HepG2 (cell line): ENCODE data around the gene HBS1L. TPM values are rescaled to one million over a fixed set of nuclear protein-coding genes. Genes with fewer than 3 reads are reported as not detected.

Source experiments
- ATAC-seq: fragments of 200-7000 bp; cut with Tn5 transposase; 3 replicates; pipeline ENCODE4 v1.9.1; 2020; ENCODE audit warnings: mild to moderate bottlenecking, moderate library complexity
- BruUV-seq: library from RNA; stranded (reverse); fragments of 400-500 nt; replicated peaks from 2 replicates; lab custom pipeline; 2021; lab: Mats Ljungman, UMichigan
- CTCF ChIA-PET: fragments of 300-600 bp; formaldehyde crosslinking; extraction: SDS; loops from one replicate; lab custom pipeline; 2021; ENCODE audit warnings: low total read pairs, inconsistent platforms, low intra/inter-chr PET ratio; lab: Yijun Ruan, JAX
- POLR2A ChIA-PET: fragments of 350-600 bp; sonication (Branson Sonifier 250); formaldehyde crosslinking; loops from one replicate; lab custom pipeline; 2020; ENCODE audit warnings: antibody characterized with exemption, inconsistent platforms; lab: Yijun Ruan, JAX
- DNase-seq: peaks from one replicate; pipeline ENCODE4 v3.0.0-alpha.2; 2015; ENCODE audit warnings: low spot score
- FAIRE-seq: peaks from 3 replicates; lab custom pipeline; 2011; peaks lifted over from hg19 to GRCh38; lab: Jason Lieb, UNC
- H2AFZ ChIP-seq: one replicate; pipeline ENCODE4 v1.6.1; 2011; ENCODE audit warnings: low read length, inconsistent platforms
- H3K27ac ChIP-seq: fragments of 300-600 bp; 3 replicates; pipeline ENCODE4 v1.8.0; 2011; ENCODE audit warnings: mixed run types, mild to moderate bottlenecking, mixed read lengths, low read length, inconsistent platforms; ENCODE audit not compliant: insufficient read depth; ENCODE audit errors: extremely low read length
- H3K27me3 ChIP-seq, 2 experiments: fragments of 200-600 bp in 1 of 2; 2 replicates in 1 of 2; 3 replicates in 1 of 2; pipeline versions ENCODE4 v1.6.0 to v1.8.0; 2011; ENCODE audit warnings: low read length in 2 of 2, mild to moderate bottlenecking in 2 of 2, moderate library complexity in 2 of 2, inconsistent platforms in 1 of 2; ENCODE audit not compliant: insufficient read depth in 2 of 2, control insufficient read depth in 1 of 2
- H3K36me3 ChIP-seq, 2 experiments: fragments of 200-600 bp in 1 of 2; replicated peaks in 1 of 2; 2 replicates in 1 of 2; 3 replicates in 1 of 2; pipeline versions ENCODE4 v1.5.1 to v1.8.0; 2011; ENCODE audit warnings: low read length in 2 of 2, inconsistent platforms in 1 of 2; ENCODE audit not compliant: insufficient read depth in 2 of 2, control insufficient read depth in 1 of 2
- H3K4me1 ChIP-seq: 2 replicates; pipeline ENCODE4 v1.5.1; 2012; ENCODE audit warnings: low read length, inconsistent platforms; ENCODE audit not compliant: insufficient read depth
- H3K4me2 ChIP-seq: 2 replicates; pipeline ENCODE4 v1.6.0; 2011; ENCODE audit warnings: low read depth, low read length, inconsistent platforms
- H3K4me3 ChIP-seq, 3 experiments: fragments of 200-600 bp in 1 of 3; sonication (generic), shearing (Covaris generic) in 1 of 3; replicated peaks in 1 of 3; 2 replicates each; pipeline ENCODE4 v1.5.1; 2011 to 2016; ENCODE audit warnings: low read length in 3 of 3, inconsistent platforms in 2 of 3, low read depth in 2 of 3, mild to moderate bottlenecking in 2 of 3, control low read depth in 1 of 3, mixed read lengths in 1 of 3; ENCODE audit not compliant: insufficient read depth in 1 of 3
- H3K79me2 ChIP-seq: one replicate; pipeline ENCODE4 v1.6.1; 2011; ENCODE audit warnings: low read length, inconsistent platforms; ENCODE audit not compliant: insufficient read depth
- H3K9ac ChIP-seq: 2 replicates; pipeline ENCODE4 v1.6.0; 2011; ENCODE audit warnings: mild to moderate bottlenecking, low read depth, low read length, inconsistent platforms; ENCODE audit not compliant: insufficient read depth
- H3K9me3 ChIP-seq: 2 replicates; pipeline ENCODE4 v1.5.1; 2012; ENCODE audit warnings: mild to moderate bottlenecking, low read length
- H4K20me1 ChIP-seq: 2 replicates; pipeline ENCODE4 v1.6.0; 2011; ENCODE audit warnings: inconsistent platforms, mild to moderate bottlenecking, low read length, moderate library complexity; ENCODE audit not compliant: insufficient read depth
- CEBPB ChIP-seq: IDR thresholded peaks from 2 replicates; pipeline ENCODE4 v1.6.1; 2011; ENCODE audit warnings: low read depth, low read length, improper control_type of control experiment, borderline replicate concordance
- FOXP1 ChIP-seq, 2 experiments: fragments of 450-650 bp in 1 of 2; IDR thresholded peaks; 2 replicates each; pipeline ENCODE4 v1.6.1; 2017 to 2018; ENCODE audit warnings: antibody characterized with exemption in 1 of 2
- KAT8 ChIP-seq: IDR thresholded peaks from 2 replicates; pipeline ENCODE4 v1.6.1; 2016; ENCODE audit warnings: missing genetic modification reagents, missing compliant biosample characterization
- MBNL3 ChIP-seq: fragments of 250-450 bp; sonication (Bioruptor Pico); conservative IDR thresholded peaks from 2 replicates; pipeline ENCODE4 v1.8.0; 2022; ENCODE audit warnings: mild to moderate bottlenecking, inconsistent platforms
- NAIF1 ChIP-seq: sonication (generic); formaldehyde crosslinking; IDR thresholded peaks from 2 replicates; pipeline ENCODE4 v1.5.0; 2020; ENCODE audit warnings: mild to moderate bottlenecking, missing genetic modification reagents, borderline replicate concordance
- PAXIP1 ChIP-seq: sonication (generic); formaldehyde crosslinking; conservative IDR thresholded peaks from 2 replicates; pipeline ENCODE4 v1.4.0; 2020; ENCODE audit warnings: mild to moderate bottlenecking, missing genetic modification reagents, moderate library complexity
- RCOR2 ChIP-seq: IDR thresholded peaks from 2 replicates; pipeline ENCODE4 v1.6.1; 2016; ENCODE audit warnings: missing biosample characterization, missing genetic modification reagents
- REXO4 ChIP-seq: sonication (generic); formaldehyde crosslinking; IDR thresholded peaks from 2 replicates; pipeline ENCODE4 v1.8.0; 2022; ENCODE audit warnings: missing genetic modification reagents, mild to moderate bottlenecking, borderline replicate concordance
- RXRB ChIP-seq: IDR thresholded peaks from 2 replicates; pipeline ENCODE4 v1.6.1; 2016; ENCODE audit warnings: borderline replicate concordance, missing genetic modification reagents, missing compliant biosample characterization
- SOX6 ChIP-seq, 2 experiments: fragments of 450-650 bp in 1 of 2; sonication (generic) in 1 of 2; formaldehyde crosslinking in 1 of 2; IDR thresholded peaks; 2 replicates each; pipeline versions ENCODE4 v1.4.0 to v1.6.1; 2017 to 2020; ENCODE audit warnings: antibody characterized with exemption in 1 of 2, mild to moderate bottlenecking in 1 of 2, missing genetic modification reagents in 1 of 2
- SP140L ChIP-seq: sonication (generic); formaldehyde crosslinking; IDR thresholded peaks from 2 replicates; pipeline ENCODE4 v1.4.0; 2020; ENCODE audit warnings: missing genetic modification reagents, borderline replicate concordance
- ZNF138 ChIP-seq: sonication (generic); formaldehyde crosslinking; IDR thresholded peaks from 2 replicates; pipeline ENCODE4 v1.5.0; 2020; ENCODE audit warnings: mild to moderate bottlenecking, low read depth, missing genetic modification reagents
- ZNF724P ChIP-seq: sonication (generic); formaldehyde crosslinking; IDR thresholded peaks from 2 replicates; pipeline ENCODE4 v1.8.0; 2022; ENCODE audit warnings: missing genetic modification reagents, borderline replicate concordance
- WGBS: methylation state at CpG from one replicate; pipeline ENCODE4 v1.1.6; 2017; ENCODE audit warnings: low lambda C conversion rate; 5-methylcytosine and 5-hydroxymethylcytosine counted together
- in situ Hi-C: cut with HindIII; loops from 2 replicates; pipeline ENCODE4 v1.10.0; 2017; ENCODE audit warnings: low pct_unique_long_range_greater_than_20kb; ENCODE audit not compliant: extremely low pct_ligation_motif_present
- intact Hi-C: fragments of 100-400 bp; cut with micrococcal nuclease; formaldehyde crosslinking; loops from one replicate; pipeline ENCODE4 v1.10.0; 2022; ENCODE audit not compliant: unreplicated experiment
- polyA plus RNA-seq, 8 experiments: library from polyadenylated mRNA; depleted of rRNA in 3 of 8; stranded (reverse) in 7 of 8; unstranded in 1 of 8; fragments of >200 nt; fragmentation: Illumina TruSeq in 4 of 8; extraction: Trizol in 4 of 8; gene quantifications; 2 replicates each; pipeline versions ENCODE4 v1.2.1 to v1.2.3, GENCODE V29; 2011 to 2016; ENCODE audit warnings: low read depth in 4 of 8, missing spikeins in 1 of 8, mixed read lengths in 1 of 8; ENCODE audit not compliant: insufficient read depth in 1 of 8
- total RNA-seq, 5 experiments: library from RNA; depleted of rRNA; stranded (reverse); fragments of >200 nt; fragmentation: Illumina TruSeq; extraction: Trizol; gene quantifications; 2 replicates each; pipeline ENCODE4 v1.2.3, GENCODE V29; 2016; ENCODE audit warnings: low read depth in 1 of 5
- TF ChIP-seq, protein P1 (sequence below): sonication (generic); formaldehyde crosslinking; IDR thresholded peaks from 2 replicates; pipeline ENCODE4 v1.5.0; 2020; ENCODE audit warnings: missing genetic modification reagents
- TF ChIP-seq, protein P2 (sequence below): sonication (generic); formaldehyde crosslinking; IDR thresholded peaks from 2 replicates; pipeline ENCODE4 v1.5.1; 2020; ENCODE audit warnings: mild to moderate bottlenecking, moderate library complexity, missing genetic modification reagents

The HBS1L gene
- total and polyA plus RNA-seq, 2 of the 13 experiments (the other 11 are each of a cell fraction or from before 2014, with no cell fraction given) = 44.1 to 138 TPM

DNA sequence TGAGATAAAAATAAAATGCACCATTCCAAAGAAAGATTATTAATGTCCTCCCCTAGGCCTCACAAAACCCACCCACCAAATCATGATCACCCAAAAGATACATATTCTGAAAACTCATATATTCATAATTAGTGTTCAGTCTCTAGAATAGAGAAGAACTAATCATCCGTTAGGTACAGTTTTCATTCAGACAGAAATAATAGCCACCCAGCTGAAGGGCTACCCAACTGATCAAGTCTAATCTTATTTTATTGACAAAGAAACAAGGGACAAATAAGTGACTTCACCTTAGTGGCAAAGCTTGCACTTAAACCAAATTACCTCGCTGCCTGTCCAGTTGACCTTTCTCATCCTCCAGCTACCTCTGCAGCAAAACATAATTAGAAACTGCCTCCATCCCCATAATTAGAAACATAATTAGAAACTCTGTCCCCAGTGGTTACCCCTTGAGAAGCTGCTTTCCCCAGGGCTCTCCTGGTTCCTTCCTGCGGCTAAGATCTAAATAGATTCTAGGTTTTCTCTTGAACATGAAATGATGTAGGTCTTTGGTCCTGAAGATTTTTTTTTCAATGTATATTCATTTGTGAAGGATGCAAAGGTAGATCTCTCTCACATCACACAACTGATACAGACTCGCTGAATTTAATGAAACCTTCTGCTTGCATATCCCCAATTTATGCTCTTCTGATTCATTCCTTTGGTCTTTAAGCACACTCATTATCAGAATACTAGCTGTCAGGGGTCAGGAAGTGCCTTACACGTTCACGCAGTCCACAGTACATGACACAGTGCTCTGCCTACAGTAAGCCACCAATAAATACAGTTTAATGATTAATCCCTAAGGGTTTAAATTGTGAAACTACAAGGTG lies 46.3 kb downstream of the HBS1L start:
- Histone ChIP-seq H4K20me1 (no peaks in the 10 kb centered on the region), H3K36me3 (no peaks in the 10 kb centered on the region; a peak in 1 of 5 replicates), H3K4me2 (peak overlapping the region; percentile 10; the same call in 1 of the 2 replicates), H3K79me2 (no peaks in the 10 kb centered on the region), H3K27ac (peak overlapping the region; percentile 26), H2AFZ (peak overlapping the region; percentile 1), H3K4me1 (peaks cover 16% of the 10 kb centered on the region), H3K4me3 (no peak overlapping the region), H3K9me3 (no peaks in the 10 kb centered on the region), H3K9ac (no peak overlapping the region), H3K27me3 (no peaks in the 10 kb centered on the region)
- in situ Hi-C loops = no loop called here
- ATAC-seq (peak; percentile 98), DNase-seq (peak; percentile 57), FAIRE-seq (peak; percentile 32)
- ChIA-PET POLR2A (interaction anchor here (1.3 kb wide), 1 partner anchor 46 kb away, joined by 3 read pairs; the partner anchor contains the start of gene HBS1L), CTCF (no interaction called here)
- no TSS peak for BruUV-seq
- WGBS = 60% methylated on average over 6 of the region's 6 CpGs
- intact Hi-C loops = no loop called here
- TF ChIP-seq RCOR2 (CRISPR knock-in tag) (peak; percentile 66; the same call in 1 of the 2 replicates), REXO4 (CRISPR knock-in tag) (no peak), RXRB (peak; percentile 45; the same call in 1 of the 2 replicates), SOX6 (IDR thresholded peaks at IDR 0.05) (no peak), SOX6 (CRISPR knock-in tag; IDR thresholded peaks at IDR 0.05) (peak; percentile 88), ZNF138 (no peak), NAIF1 (CRISPR knock-in tag) (no peak), CEBPB (peak; percentile 39; the same call in 1 of the 2 replicates), SP140L (CRISPR knock-in tag) (0 out of 2 replicates have a peak, but pooled peaks have one; percentile 43), ZNF724P (CRISPR knock-in tag) (no peak), MBNL3 (CRISPR knock-in tag) (no peak), KAT8 (CRISPR knock-in tag) (peak; percentile 31; the same call in 1 of the 2 replicates), FOXP1 (IDR thresholded peaks at IDR 0.05) (no peak), FOXP1 (CRISPR knock-in tag; IDR thresholded peaks at IDR 0.05) (peak; percentile 55; the same call in 1 of the 2 replicates), PAXIP1 (CRISPR knock-in tag) (peak; percentile 56)
- TF ChIP-seq, protein P1, sequence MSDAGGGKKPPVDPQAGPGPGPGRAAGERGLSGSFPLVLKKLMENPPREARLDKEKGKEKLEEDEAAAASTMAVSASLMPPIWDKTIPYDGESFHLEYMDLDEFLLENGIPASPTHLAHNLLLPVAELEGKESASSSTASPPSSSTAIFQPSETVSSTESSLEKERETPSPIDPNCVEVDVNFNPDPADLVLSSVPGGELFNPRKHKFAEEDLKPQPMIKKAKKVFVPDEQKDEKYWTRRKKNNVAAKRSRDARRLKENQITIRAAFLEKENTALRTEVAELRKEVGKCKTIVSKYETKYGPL = no peak
- TF ChIP-seq, protein P2, sequence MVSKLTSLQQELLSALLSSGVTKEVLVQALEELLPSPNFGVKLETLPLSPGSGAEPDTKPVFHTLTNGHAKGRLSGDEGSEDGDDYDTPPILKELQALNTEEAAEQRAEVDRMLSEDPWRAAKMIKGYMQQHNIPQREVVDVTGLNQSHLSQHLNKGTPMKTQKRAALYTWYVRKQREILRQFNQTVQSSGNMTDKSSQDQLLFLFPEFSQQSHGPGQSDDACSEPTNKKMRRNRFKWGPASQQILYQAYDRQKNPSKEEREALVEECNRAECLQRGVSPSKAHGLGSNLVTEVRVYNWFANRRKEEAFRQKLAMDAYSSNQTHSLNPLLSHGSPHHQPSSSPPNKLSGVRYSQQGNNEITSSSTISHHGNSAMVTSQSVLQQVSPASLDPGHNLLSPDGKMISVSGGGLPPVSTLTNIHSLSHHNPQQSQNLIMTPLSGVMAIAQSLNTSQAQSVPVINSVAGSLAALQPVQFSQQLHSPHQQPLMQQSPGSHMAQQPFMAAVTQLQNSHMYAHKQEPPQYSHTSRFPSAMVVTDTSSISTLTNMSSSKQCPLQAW (CRISPR knock-in tag) = peak; percentile 86
